NCI-H460 (cell line): ENCODE results near the gene CALML4. TPM values are rescaled to one million over a fixed set of nuclear protein-coding genes. Genes with fewer than 3 reads are reported as not detected.
"Not testable (repeated sequence)": the region's sequence is repeated elsewhere in the genome, so short reads cannot be mapped to it uniquely, and the experiment has no call there.

ENCODE experiments used
- DNase-seq: peaks from one replicate; pipeline ENCODE4 v3.0.0-alpha.2; 2016; ENCODE audit warnings: low read depth; ENCODE audit errors: extremely low read depth
- polyA plus RNA-seq: library from polyadenylated mRNA; depleted of rRNA; stranded (reverse); fragments of >200 nt; gene quantifications from 2 replicates; pipeline ENCODE4 v1.2.3, GENCODE V29; 2014; cell fraction: nucleus; rRNA removed
- total RNA-seq: library from RNA; depleted of rRNA; stranded (reverse); fragments of >200 nt; shearing (Covaris generic); gene quantifications from 2 replicates; pipeline ENCODE4 v1.2.3, GENCODE V29; 2014; rRNA removed

The CALML4 gene, protein sequence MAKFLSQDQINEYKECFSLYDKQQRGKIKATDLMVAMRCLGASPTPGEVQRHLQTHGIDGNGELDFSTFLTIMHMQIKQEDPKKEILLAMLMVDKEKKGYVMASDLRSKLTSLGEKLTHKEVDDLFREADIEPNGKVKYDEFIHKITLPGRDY
- total RNA-seq = 5.8 and 6.8 TPM in 2 replicates
- 20.6 and 52.2 TPM in 2 replicates for polyA plus RNA-seq

GRCh38 chr15:68204776-68205557 is at the start of gene CALML4:
Gene CALML4 (minus strand): TSS chr15:68205332. CDS start chr15:68205247, 85 bp downstream.
- no peak for DNase-seq

- DNase-seq = peak; percentile 76
Observed at GRCh38 chr15:68252925-68253534, 47.9 kb upstream of the CALML4 start.

DNA sequence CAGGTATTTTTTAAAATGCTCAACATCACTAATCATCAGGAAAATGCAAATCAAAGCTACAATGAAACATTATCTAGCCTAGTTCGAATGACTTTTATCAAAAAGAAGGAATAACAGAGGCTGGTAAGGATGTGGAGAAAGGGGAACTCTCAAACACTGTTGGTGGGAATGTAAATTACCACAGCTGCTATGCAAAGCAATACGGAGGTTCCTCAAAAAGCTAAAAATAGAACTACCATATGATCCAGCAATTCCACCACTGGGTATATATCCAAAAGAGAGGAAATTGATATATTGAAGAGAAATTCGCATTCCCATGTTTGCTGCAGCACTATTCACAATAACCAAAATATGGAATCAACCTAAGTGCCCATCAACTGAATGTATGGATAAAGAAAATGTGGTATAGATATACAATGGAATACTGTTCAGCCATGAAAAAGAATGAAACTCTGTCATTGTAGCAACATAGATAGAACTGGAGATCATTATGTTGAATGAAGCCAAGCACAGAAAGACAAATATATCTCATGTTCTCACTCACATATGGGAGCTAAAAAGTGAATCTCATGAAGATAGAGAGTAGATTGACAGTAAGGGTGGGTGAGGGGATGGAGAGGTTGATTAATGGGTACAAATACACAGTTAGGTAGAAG is 44.1 kb upstream of the CALML4 start:
- DNase-seq = no peak

DNA sequence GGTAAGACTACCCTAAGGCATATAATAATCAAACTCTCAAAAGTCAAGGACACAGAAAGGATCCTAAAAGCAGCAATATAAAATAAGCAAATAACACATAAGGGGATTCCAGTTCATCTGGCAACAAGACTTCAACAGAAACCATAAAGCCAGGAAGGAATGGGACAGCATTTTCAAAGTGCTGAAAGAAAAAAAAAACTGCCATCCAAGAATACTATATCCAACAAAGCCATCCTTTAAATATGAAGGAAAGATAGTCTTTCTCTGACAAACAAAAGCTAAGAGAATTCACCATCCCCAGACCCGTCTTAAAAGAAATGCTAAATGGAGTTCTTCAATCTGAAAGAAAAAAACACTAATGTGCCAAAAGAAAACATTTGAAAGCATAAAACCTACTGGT is 39.1 kb upstream of the CALML4 start:
- DNase-seq = no peak

GRCh38 chr15:68241088-68241935 is 36.2 kb upstream of the CALML4 start:
- DNase-seq = no peak

- DNase-seq = no peak
Observed at GRCh38 chr15:68239025-68239424, 33.9 kb upstream of the CALML4 start.

- DNase-seq = no peak
Observed at GRCh38 chr15:68235022-68235421, 29.9 kb upstream of the CALML4 start.

DNA sequence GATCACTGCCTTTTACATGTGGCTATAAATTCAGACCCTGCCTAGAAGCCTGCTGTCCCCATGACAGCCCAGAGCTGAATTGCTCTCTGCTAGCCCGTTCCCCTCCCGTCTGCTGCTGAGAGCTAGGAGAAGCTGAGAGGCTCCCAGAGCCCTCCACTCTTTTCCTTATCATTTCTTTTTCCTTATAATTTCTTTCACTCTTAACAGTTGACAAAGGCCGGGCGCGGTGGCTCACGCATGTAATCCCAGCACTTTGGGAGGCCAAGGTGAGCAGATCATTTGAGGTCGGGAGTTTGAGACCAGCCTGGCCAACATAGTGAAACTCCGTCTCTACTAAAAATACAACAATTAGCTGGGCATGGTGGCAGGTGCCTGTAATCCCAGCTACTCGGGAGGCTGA is 29.4 kb upstream of the CALML4 start:
- not testable (repeated sequence) for DNase-seq

DNA sequence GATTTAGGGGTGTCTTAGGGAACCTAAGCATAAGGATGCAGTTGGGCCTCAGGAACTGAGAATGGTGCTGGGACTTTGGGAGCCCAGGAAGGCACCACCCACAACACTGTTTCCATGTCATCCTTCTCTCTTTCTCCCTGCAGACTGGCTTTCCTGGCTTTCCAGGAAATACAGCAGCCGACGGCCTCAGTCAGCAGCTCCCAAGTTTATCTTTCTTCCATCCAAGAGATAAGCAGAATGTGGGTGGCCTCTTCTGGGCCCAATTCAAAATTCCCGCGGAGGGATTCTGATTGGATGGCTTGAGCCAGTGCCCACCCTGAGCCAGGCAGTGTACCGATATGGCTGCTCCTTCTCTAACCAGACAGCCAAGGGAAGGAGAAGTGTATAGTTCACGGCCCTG is 28.9 kb upstream of the CALML4 start:
- DNase-seq = no peak

DNA sequence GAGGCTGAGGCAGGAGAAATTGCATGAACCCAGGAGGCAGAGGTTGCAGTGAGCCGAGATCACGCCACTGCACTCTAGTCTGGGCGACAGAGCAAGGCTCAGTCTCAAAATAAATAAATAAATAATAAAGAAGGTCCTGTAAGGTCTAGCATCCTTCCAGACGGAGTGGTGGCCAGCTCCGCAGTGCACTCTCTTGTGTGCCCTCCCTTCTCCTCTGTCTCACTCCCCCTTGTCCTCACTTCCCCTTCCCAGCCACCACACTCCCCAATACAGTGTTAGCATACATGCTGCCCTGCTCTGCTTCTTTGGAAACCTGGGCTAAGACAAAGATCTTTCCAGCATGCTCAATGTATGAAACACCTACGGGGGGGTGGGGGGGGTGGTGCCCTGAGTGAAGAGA is 27.8 kb upstream of the CALML4 start:
- DNase-seq = no peak

GRCh38 chr15:68232449-68232848 is 27.3 kb upstream of the CALML4 start:
- no peak for DNase-seq

GRCh38 chr15:68231102-68231818 is 26.1 kb upstream of the CALML4 start:
- no peak for DNase-seq

GRCh38 chr15:68230157-68231100 is 25.3 kb upstream of the CALML4 start:
- DNase-seq = no peak

GRCh38 chr15:68229386-68230156 is 24.4 kb upstream of the CALML4 start, which contains the start of gene CLN6:
Gene CLN6 (minus strand): TSS chr15:68229728. CDS start chr15:68229584, 144 bp downstream.
- DNase-seq = peak; percentile 69

DNA sequence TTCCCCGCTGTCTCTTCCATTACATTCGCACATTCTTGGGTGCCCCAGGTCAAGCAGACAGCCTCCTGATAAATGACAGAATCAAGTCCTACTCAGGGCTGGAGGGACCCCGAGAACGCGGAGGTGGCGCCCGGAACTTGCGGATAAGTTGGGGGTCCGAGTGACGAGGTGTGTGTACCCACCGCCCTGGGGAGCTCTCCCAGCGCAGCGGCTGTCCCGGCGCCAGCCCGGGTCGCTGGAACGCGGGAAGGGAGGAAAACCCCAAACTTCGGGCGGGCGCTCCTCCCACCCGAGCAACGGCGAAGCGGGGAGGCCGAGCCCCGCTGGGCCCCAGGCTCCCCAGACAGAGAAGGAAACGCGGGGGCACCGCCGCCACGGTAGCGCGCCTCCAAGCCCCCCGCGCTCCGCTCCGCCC is 23.8 kb upstream of the CALML4 start:
- no peak for DNase-seq

DNA sequence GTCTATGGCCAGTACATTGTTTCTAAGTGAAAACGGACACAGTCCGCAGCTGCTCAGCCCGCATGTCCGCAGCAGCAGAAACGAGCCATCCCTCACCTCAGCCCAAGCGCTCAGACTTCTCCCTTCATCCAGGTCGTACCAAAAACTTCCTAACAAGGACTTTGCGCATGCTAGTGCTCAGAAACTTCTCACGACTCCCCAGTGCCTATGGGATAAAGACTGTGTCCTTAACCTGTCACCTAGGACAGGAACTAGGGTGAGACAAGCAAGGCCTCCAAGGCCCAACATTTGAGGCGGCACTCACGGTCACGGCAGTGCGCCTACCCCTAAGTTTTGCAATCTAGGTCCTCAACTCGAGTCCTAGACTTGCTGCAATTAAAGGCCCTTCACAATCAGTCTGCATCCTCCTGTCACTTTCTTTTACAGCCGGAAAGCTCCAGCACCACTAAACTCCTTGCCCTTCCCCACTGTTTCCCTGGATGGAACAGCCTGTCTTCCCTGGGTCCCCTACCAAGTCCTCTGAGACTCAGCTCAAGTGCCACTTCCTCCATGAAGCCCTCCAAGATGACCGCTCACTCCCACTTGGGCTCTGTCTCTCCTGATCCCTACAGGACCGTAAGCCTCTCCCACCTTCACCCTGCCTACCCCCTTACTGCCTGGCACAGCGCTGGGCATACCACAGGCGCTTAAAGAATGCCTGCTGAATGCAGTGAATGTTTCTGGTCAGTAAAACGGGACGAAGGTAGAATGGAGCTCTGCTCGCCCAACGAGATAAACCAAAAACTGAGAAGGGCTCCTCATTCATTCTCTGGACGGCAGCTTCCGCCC is 23.2 kb upstream of the CALML4 start:
- no peak for DNase-seq

DNA sequence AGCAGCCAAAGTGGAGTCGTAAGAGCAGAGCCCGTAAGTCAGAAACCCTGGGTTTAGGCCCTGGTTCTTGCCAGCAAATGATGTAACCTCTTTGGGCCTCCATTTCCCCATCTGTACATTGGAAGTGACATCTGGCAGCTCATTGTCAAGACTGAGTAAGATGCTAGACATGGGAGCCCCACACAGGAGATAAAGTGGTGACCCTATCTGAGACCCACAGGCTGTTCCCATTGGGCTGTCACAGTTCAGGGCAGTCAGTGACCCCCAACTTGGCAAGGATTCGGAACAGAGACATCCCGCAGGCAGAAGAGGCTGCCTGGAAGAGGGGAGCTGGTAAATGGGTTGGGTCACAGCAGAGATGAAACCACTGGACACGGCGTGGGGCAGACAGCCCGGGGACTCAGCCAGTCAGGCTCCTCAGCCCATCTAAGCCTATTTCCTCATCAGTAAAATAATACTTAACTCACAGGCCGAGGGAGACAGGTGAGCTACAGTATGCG is 22.6 kb upstream of the CALML4 start:
- no peak for DNase-seq
